HEK293 (cell line): ENCODE data around the gene INPP4B.

ENCODE experiments used
- CTCF ChIA-PET: fragments of 350-600 bp; formaldehyde crosslinking; extraction: SDS; loops from one replicate; lab custom pipeline; 2021; ENCODE audit warnings: antibody characterized with exemption; lab: Yijun Ruan, JAX
- POLR2A ChIA-PET: fragments of 300-600 bp; formaldehyde crosslinking; extraction: SDS; loops from one replicate; lab custom pipeline; 2020; ENCODE audit warnings: antibody characterized with exemption, inconsistent platforms; lab: Yijun Ruan, JAX
- H3K27ac ChIP-seq: fragments of 200-500 bp; sonication (Bioruptor generic); 2 replicates; pipeline ENCODE4 v1.5.1; 2014; ENCODE audit warnings: low read depth, low read length, control low read depth, inconsistent platforms; ENCODE audit errors: extremely low read depth
- H3K36me3 ChIP-seq, 2 experiments: fragments of 200-500 bp in 1 of 2; sonication (Bioruptor generic) in 1 of 2; 1 replicate in 1 of 2; 2 replicates in 1 of 2; pipeline ENCODE4 v1.5.1; 2014 to 2017; ENCODE audit warnings: inconsistent platforms in 2 of 2, low read length in 2 of 2; ENCODE audit not compliant: control insufficient read depth in 2 of 2, insufficient read depth in 1 of 2
- H3K4me1 ChIP-seq: fragments of 200-500 bp; sonication (Bioruptor generic); 2 replicates; pipeline ENCODE4 v1.5.1; 2014; ENCODE audit warnings: mild to moderate bottlenecking, low read length, inconsistent platforms; ENCODE audit not compliant: control insufficient read depth, insufficient read depth
- H3K4me3 ChIP-seq: 2 replicates; pipeline ENCODE4 v1.5.1; 2011; ENCODE audit warnings: low read depth, mild to moderate bottlenecking, control low read depth, low read length, moderate library complexity
- H3K9me3 ChIP-seq: fragments of 200-500 bp; sonication (Bioruptor generic); 2 replicates; pipeline ENCODE4 v1.5.1; 2014; ENCODE audit warnings: low read depth, low read length, inconsistent platforms; ENCODE audit not compliant: control insufficient read depth, insufficient read depth
- SCRT1 ChIP-seq: fragments of 450-650 bp; formaldehyde crosslinking; IDR thresholded peaks from 2 replicates; pipeline ENCODE4 v1.5.1; 2016; ENCODE audit warnings: missing biosample characterization, missing genetic modification characterization, borderline replicate concordance
- SP3 ChIP-seq: fragments of 450-650 bp; formaldehyde crosslinking; IDR thresholded peaks from 2 replicates; pipeline ENCODE4 v1.5.1; 2016; ENCODE audit warnings: missing biosample characterization, missing genetic modification characterization
- SP7 ChIP-seq: fragments of 450-650 bp; formaldehyde crosslinking; IDR thresholded peaks from 2 replicates; pipeline ENCODE4 v1.5.1; 2016; ENCODE audit warnings: missing biosample characterization, missing genetic modification characterization
- YY2 ChIP-seq: fragments of 450-650 bp; formaldehyde crosslinking; IDR thresholded peaks from 2 replicates; pipeline ENCODE4 v1.5.1; 2016; ENCODE audit warnings: missing biosample characterization, missing genetic modification characterization
- ZBTB7A ChIP-seq: fragments of 450-650 bp; formaldehyde crosslinking; IDR thresholded peaks from 2 replicates; pipeline ENCODE4 v1.5.1; 2016; ENCODE audit warnings: low read depth, missing biosample characterization, missing genetic modification characterization
- ZFP3 ChIP-seq: fragments of 450-650 bp; formaldehyde crosslinking; IDR thresholded peaks from 2 replicates; pipeline ENCODE4 v1.5.1; 2016; ENCODE audit warnings: low read depth, missing biosample characterization, missing genetic modification characterization
- ZNF266 ChIP-seq: fragments of 450-650 bp; formaldehyde crosslinking; IDR thresholded peaks from 2 replicates; pipeline ENCODE4 v1.5.1; 2016; ENCODE audit warnings: missing biosample characterization, missing genetic modification characterization, low read depth
- ZNF335 ChIP-seq: fragments of 450-650 bp; formaldehyde crosslinking; conservative IDR thresholded peaks from 2 replicates; pipeline ENCODE4 v1.5.1; 2016; ENCODE audit warnings: missing biosample characterization, missing genetic modification characterization
- ZNF529 ChIP-seq: fragments of 450-650 bp; formaldehyde crosslinking; IDR thresholded peaks from 2 replicates; pipeline ENCODE4 v1.5.1; 2017; ENCODE audit warnings: missing genetic modification characterization, missing biosample characterization; ENCODE audit not compliant: insufficient replicate concordance
- ZNF549 ChIP-seq: fragments of 450-650 bp; IDR thresholded peaks from 2 replicates; pipeline ENCODE4 v1.5.1; 2018; ENCODE audit warnings: missing biosample characterization, missing genetic modification characterization, mild to moderate bottlenecking, inconsistent platforms, moderate library complexity
- ZNF558 ChIP-seq: fragments of 450-650 bp; formaldehyde crosslinking; IDR thresholded peaks from 2 replicates; pipeline ENCODE4 v1.5.1; 2016; ENCODE audit warnings: missing biosample characterization, missing genetic modification characterization
- ZNF670 ChIP-seq: fragments of 450-650 bp; formaldehyde crosslinking; IDR thresholded peaks from 2 replicates; pipeline ENCODE4 v1.5.1; 2016; ENCODE audit warnings: missing biosample characterization, missing genetic modification characterization, low read depth
- ZNF677 ChIP-seq: fragments of 450-650 bp; IDR thresholded peaks from 2 replicates; pipeline ENCODE4 v1.5.0; 2018; ENCODE audit warnings: missing biosample characterization, mild to moderate bottlenecking, missing genetic modification characterization, moderate library complexity
- ZNF707 ChIP-seq: fragments of 450-650 bp; formaldehyde crosslinking; IDR thresholded peaks from 2 replicates; pipeline ENCODE4 v1.5.1; 2016; ENCODE audit warnings: missing biosample characterization, missing genetic modification characterization
- ZNF791 ChIP-seq: fragments of 450-650 bp; formaldehyde crosslinking; IDR thresholded peaks from 2 replicates; pipeline ENCODE4 v1.5.1; 2016; ENCODE audit warnings: missing biosample characterization, missing genetic modification characterization
- TF ChIP-seq, protein P1 (sequence below): fragments of 450-650 bp; formaldehyde crosslinking; IDR thresholded peaks from 2 replicates; pipeline ENCODE4 v1.5.1; 2016; ENCODE audit warnings: missing biosample characterization, missing genetic modification characterization
- TF ChIP-seq, protein P2 (sequence below): fragments of 450-650 bp; formaldehyde crosslinking; IDR thresholded peaks from 2 replicates; pipeline ENCODE4 v1.5.1; 2016; ENCODE audit warnings: missing biosample characterization, missing genetic modification characterization
- TF ChIP-seq, protein P3 (sequence below): IDR thresholded peaks from 2 replicates; pipeline ENCODE4 v1.6.1; 2011; ENCODE audit warnings: mild to moderate bottlenecking, low read depth, low read length, borderline replicate concordance
- TF ChIP-seq, protein P4 (sequence below): fragments of 450-650 bp; formaldehyde crosslinking; IDR thresholded peaks from 2 replicates; pipeline ENCODE4 v1.5.1; 2016; ENCODE audit warnings: missing biosample characterization, missing genetic modification characterization
- TF ChIP-seq, protein P5 (sequence below): fragments of 450-650 bp; formaldehyde crosslinking; IDR thresholded peaks from 2 replicates; pipeline ENCODE4 v1.5.1; 2016; ENCODE audit warnings: missing biosample characterization, missing genetic modification characterization, borderline replicate concordance
- TF ChIP-seq, protein P6 (sequence below): fragments of 450-650 bp; formaldehyde crosslinking; IDR thresholded peaks from 2 replicates; pipeline ENCODE4 v1.5.1; 2016; ENCODE audit warnings: missing biosample characterization, missing genetic modification characterization

The INPP4B gene

DNA sequence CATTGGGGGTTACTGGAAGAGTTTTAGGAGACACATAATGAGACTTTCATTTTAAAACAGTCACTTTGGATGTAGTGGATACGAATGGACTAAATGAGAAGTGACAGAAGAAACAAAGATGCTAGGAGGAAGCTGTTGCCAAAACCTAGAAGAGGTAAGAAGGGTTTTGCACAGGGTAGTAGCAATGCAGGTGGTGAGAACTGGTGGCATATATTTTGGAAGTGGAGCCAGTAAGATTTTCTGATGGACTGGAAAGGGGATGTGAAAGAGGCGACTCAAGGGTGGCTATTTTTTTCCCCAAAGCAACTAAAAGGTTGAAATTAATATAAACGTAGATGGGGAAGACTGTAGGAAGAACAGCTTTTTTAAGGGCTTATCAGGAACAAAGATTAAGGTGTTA is 747.7 kb downstream of the INPP4B start:
- no peak for TF ChIP-seq ZNF670 (tag by site-specific recombination)
- no peak for TF ChIP-seq ZNF266 (tag by site-specific recombination)
- TF ChIP-seq ZNF549 (tag by site-specific recombination) = no peak
- no peaks in the 10 kb centered on the region for H3K4me1 ChIP-seq
- no peaks in the 10 kb centered on the region for H3K9me3 ChIP-seq
- ChIA-PET POLR2A (no interaction called here), CTCF (no interaction called here)
- no peaks in the 10 kb centered on the region for H3K36me3 ChIP-seq
- no peak overlapping the region for H3K27ac ChIP-seq
- H3K4me3 ChIP-seq = no peak overlapping the region

DNA sequence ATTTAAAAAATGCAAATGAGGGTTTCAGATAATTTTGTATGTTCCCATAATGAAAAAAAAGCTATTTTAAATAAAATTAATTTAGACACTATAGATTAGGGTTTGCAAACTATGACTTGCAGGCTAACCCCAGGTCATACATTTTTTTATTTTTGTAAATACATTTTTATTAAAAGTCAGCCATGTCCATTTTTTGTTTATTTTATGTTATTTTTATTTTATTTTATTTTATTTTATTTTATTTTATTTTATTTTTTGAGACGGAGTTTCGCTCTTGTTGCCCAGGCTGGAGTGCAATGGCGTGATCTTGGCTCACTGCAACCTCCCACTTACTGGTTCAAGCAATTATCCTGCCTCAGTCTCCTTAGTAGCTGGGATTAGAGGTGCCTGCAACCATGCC is 749.1 kb downstream of the INPP4B start:
- Histone ChIP-seq H3K36me3 (no peaks in the 10 kb centered on the region), H3K4me1 (no peaks in the 10 kb centered on the region), H3K9me3 (no peaks in the 10 kb centered on the region), H3K27ac (no peak overlapping the region), H3K4me3 (no peak overlapping the region)
- ChIA-PET CTCF (no interaction called here), POLR2A (no interaction called here)
- TF ChIP-seq ZNF335 (tag by site-specific recombination) = no peak
- TF ChIP-seq SP3 (tag by site-specific recombination) = no peak
- TF ChIP-seq ZNF707 (tag by site-specific recombination) = no peak
- TF ChIP-seq YY2 (tag by site-specific recombination) = no peak
- no peak for TF ChIP-seq ZFP3 (tag by site-specific recombination)
- TF ChIP-seq, protein P1, sequence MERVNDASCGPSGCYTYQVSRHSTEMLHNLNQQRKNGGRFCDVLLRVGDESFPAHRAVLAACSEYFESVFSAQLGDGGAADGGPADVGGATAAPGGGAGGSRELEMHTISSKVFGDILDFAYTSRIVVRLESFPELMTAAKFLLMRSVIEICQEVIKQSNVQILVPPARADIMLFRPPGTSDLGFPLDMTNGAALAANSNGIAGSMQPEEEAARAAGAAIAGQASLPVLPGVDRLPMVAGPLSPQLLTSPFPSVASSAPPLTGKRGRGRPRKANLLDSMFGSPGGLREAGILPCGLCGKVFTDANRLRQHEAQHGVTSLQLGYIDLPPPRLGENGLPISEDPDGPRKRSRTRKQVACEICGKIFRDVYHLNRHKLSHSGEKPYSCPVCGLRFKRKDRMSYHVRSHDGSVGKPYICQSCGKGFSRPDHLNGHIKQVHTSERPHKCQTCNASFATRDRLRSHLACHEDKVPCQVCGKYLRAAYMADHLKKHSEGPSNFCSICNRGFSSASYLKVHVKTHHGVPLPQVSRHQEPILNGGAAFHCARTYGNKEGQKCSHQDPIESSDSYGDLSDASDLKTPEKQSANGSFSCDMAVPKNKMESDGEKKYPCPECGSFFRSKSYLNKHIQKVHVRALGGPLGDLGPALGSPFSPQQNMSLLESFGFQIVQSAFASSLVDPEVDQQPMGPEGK = no peak
- TF ChIP-seq, protein P2, sequence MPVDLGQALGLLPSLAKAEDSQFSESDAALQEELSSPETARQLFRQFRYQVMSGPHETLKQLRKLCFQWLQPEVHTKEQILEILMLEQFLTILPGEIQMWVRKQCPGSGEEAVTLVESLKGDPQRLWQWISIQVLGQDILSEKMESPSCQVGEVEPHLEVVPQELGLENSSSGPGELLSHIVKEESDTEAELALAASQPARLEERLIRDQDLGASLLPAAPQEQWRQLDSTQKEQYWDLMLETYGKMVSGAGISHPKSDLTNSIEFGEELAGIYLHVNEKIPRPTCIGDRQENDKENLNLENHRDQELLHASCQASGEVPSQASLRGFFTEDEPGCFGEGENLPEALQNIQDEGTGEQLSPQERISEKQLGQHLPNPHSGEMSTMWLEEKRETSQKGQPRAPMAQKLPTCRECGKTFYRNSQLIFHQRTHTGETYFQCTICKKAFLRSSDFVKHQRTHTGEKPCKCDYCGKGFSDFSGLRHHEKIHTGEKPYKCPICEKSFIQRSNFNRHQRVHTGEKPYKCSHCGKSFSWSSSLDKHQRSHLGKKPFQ (tag by site-specific recombination) = no peak
- TF ChIP-seq, protein P3, sequence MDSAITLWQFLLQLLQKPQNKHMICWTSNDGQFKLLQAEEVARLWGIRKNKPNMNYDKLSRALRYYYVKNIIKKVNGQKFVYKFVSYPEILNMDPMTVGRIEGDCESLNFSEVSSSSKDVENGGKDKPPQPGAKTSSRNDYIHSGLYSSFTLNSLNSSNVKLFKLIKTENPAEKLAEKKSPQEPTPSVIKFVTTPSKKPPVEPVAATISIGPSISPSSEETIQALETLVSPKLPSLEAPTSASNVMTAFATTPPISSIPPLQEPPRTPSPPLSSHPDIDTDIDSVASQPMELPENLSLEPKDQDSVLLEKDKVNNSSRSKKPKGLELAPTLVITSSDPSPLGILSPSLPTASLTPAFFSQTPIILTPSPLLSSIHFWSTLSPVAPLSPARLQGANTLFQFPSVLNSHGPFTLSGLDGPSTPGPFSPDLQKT = no peak
- TF ChIP-seq ZNF266 (tag by site-specific recombination) = no peak
- no peak for TF ChIP-seq SCRT1 (tag by site-specific recombination)
- TF ChIP-seq, protein P4, sequence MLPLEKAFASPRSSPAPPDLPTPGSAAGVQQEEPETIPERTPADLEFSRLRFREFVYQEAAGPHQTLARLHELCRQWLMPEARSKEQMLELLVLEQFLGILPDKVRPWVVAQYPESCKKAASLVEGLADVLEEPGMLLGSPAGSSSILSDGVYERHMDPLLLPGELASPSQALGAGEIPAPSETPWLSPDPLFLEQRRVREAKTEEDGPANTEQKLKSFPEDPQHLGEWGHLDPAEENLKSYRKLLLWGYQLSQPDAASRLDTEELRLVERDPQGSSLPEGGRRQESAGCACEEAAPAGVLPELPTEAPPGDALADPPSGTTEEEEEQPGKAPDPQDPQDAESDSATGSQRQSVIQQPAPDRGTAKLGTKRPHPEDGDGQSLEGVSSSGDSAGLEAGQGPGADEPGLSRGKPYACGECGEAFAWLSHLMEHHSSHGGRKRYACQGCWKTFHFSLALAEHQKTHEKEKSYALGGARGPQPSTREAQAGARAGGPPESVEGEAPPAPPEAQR (tag by site-specific recombination) = no peak
- no peak for TF ChIP-seq ZNF558
- TF ChIP-seq SP7 (tag by site-specific recombination) = no peak
- no peak for TF ChIP-seq ZNF529 (tag by site-specific recombination)
- TF ChIP-seq ZBTB7A (tag by site-specific recombination) = no peak
- no peak for TF ChIP-seq ZNF791
- no peak for TF ChIP-seq ZNF677 (tag by site-specific recombination)
- TF ChIP-seq, protein P5, sequence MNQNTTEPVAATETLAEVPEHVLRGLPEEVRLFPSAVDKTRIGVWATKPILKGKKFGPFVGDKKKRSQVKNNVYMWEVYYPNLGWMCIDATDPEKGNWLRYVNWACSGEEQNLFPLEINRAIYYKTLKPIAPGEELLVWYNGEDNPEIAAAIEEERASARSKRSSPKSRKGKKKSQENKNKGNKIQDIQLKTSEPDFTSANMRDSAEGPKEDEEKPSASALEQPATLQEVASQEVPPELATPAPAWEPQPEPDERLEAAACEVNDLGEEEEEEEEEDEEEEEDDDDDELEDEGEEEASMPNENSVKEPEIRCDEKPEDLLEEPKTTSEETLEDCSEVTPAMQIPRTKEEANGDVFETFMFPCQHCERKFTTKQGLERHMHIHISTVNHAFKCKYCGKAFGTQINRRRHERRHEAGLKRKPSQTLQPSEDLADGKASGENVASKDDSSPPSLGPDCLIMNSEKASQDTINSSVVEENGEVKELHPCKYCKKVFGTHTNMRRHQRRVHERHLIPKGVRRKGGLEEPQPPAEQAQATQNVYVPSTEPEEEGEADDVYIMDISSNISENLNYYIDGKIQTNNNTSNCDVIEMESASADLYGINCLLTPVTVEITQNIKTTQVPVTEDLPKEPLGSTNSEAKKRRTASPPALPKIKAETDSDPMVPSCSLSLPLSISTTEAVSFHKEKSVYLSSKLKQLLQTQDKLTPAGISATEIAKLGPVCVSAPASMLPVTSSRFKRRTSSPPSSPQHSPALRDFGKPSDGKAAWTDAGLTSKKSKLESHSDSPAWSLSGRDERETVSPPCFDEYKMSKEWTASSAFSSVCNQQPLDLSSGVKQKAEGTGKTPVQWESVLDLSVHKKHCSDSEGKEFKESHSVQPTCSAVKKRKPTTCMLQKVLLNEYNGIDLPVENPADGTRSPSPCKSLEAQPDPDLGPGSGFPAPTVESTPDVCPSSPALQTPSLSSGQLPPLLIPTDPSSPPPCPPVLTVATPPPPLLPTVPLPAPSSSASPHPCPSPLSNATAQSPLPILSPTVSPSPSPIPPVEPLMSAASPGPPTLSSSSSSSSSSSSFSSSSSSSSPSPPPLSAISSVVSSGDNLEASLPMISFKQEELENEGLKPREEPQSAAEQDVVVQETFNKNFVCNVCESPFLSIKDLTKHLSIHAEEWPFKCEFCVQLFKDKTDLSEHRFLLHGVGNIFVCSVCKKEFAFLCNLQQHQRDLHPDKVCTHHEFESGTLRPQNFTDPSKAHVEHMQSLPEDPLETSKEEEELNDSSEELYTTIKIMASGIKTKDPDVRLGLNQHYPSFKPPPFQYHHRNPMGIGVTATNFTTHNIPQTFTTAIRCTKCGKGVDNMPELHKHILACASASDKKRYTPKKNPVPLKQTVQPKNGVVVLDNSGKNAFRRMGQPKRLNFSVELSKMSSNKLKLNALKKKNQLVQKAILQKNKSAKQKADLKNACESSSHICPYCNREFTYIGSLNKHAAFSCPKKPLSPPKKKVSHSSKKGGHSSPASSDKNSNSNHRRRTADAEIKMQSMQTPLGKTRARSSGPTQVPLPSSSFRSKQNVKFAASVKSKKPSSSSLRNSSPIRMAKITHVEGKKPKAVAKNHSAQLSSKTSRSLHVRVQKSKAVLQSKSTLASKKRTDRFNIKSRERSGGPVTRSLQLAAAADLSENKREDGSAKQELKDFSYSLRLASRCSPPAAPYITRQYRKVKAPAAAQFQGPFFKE (tag by site-specific recombination) = no peak
- TF ChIP-seq, protein P6, sequence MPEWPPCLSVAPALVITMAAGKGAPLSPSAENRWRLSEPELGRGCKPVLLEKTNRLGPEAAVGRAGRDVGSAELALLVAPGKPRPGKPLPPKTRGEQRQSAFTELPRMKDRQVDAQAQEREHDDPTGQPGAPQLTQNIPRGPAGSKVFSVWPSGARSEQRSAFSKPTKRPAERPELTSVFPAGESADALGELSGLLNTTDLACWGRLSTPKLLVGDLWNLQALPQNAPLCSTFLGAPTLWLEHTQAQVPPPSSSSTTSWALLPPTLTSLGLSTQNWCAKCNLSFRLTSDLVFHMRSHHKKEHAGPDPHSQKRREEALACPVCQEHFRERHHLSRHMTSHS (tag by site-specific recombination) = no peak
